GM18511 (cell line): ENCODE results near the gene XKR3.
"Not testable (repeated sequence)": the region's sequence is repeated elsewhere in the genome, so short reads cannot be mapped to it uniquely, and the experiment has no call there.

Experiments
- ATAC-seq: cut with Tn5 transposase; IDR thresholded peaks from one replicate; pipeline ENCODE4 v1.9.1; 2021; ENCODE audit warnings: mild to moderate bottlenecking, moderate library complexity; ENCODE audit not compliant: unreplicated experiment

XKR3 gene

DNA sequence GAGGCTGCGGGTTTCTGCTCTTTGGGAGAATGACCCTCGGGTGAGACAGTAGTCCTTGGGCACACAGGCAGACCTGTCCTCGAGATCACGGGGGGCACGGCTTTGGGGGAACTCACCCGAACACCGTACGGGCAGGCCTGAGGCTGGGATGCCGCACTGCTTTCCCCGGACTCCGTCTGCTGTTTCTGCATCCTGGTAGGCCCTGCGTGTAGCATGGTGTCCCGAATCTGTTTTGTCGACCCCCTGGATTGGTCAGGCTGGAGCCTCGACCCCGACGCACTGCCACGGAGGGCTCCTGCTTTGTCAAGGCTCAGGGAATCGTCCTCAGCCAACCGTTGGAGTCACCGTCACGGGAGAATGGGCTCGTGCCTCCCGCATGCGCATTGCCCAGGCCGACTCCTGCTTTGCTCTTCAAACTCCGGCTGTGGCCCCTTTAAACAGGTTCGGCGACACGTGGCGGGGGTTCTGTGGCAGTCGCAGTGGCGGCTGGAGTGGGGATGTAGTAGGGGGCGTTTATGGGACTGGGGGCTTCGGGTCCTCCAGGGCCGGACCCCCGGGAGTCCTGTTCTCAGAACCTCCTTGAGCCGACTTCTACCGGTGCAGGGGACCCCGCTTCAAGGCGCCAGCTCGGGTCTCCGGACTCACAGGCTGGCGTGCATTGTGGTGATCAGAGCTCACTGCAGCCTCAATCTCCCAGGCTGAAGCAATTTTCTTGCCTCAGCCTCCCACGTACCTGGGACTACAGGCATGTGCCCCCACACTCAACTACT, 76.9 kb downstream of the XKR3 start:
- ATAC-seq = not testable (repeated sequence)

DNA sequence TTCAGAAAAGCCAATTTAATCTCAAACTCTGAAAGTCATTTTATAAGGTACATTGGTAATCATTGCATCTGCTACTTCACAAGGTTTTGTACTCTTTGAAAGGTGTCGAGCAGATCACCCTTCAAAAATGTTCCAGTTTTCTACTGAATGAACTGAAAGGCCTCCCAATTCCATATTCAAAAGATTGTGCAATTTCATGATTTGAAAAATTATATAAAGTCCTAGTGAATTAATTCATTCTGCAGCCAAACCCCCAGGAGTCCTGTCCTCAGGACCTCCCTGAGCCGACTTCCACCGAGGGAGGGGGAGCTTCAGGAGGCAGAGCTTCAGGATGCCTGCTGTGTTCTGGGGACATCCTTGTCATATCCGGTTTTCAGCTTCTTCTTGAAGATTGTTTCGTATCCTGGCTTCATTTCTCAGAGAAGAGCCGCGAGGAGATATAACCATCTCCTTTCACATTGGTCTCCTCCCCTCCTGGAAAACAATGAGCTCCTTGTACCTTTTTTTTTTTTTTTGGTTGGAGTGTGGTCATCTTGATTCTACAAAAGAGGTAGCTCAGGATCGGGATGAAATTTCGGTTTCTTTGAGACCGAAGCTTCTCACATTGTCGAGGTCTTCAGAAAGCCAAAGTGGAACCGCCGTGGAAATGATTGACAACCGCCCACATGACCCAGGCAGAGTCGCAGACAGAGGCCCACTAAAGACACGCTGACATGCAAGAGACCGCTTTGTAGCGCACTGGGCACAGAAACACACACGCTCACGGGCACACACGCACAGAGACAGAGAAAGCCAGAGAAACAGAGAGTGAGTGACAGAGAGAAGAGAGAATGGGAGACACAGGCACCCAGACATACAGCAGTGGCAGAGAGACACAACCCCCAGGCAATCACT, 77.7 kb downstream of the XKR3 start:
- ATAC-seq = not testable (repeated sequence)

DNA sequence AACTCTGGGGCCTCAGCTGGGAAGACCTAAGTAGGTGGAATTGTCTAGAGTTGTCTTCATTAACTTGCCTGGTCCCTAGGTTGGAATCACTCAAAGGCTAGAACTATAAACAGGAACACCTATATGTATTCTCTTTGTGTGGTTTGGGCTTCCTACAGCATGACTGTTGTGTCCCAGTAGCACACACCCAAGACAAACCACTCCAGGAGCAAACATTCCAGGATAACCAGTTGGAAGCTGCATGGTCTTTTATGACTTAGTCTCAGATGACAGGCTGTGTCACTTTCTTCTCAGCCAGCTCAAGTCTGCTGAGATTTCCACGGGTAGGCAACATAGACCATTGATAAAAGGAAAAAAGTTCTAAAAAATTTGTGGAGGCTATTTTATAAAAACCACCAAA, 90.9 kb downstream of the XKR3 start:
- ATAC-seq = not testable (repeated sequence)
